NB4 (cell line): ENCODE data around the gene TULP4.

Source experiments
- DNase-seq: peaks from one replicate; pipeline ENCODE4 v3.0.0; 2010; ENCODE audit warnings: low read depth
- H3K4me3 ChIP-seq: one replicate; pipeline ENCODE4 v1.5.1; 2011; ENCODE audit warnings: mild to moderate bottlenecking, low read depth, low read length, moderate library complexity
- CTCF ChIP-seq: IDR thresholded peaks from one replicate; pipeline ENCODE4 v1.5.1; 2012; ENCODE audit warnings: low read depth, low read length
- MAX ChIP-seq: IDR thresholded peaks from 2 replicates; pipeline ENCODE4 v1.6.1; 2011; ENCODE audit warnings: low read depth, low read length
- MYC ChIP-seq: IDR thresholded peaks from 2 replicates; pipeline ENCODE4 v1.6.1; 2011; ENCODE audit warnings: low read depth, low read length
- POLR2A ChIP-seq: IDR thresholded peaks from 2 replicates; pipeline ENCODE4 v1.6.1; 2011; ENCODE audit warnings: mild to moderate bottlenecking; ENCODE audit not compliant: insufficient read length; ENCODE audit errors: extremely low read depth

TULP4 gene

GRCh38 chr6:158413814-158414565, 101.7 kb downstream of the TULP4 start:
- TF ChIP-seq CTCF, result no peak
- no peak for TF ChIP-seq MYC
- no peak for TF ChIP-seq MAX
- TF ChIP-seq POLR2A, result no peak
- no peak for DNase-seq
- no peak overlapping the region for H3K4me3 ChIP-seq

GRCh38 chr6:158414851-158415262, 102.6 kb downstream of the TULP4 start:
- no peak for DNase-seq
- no peak overlapping the region for H3K4me3 ChIP-seq
- TF ChIP-seq CTCF, result no peak
- no peak for TF ChIP-seq POLR2A
- TF ChIP-seq MAX, result no peak

GRCh38 chr6:158415666-158416065, 103.4 kb downstream of the TULP4 start:
- no peak for TF ChIP-seq CTCF
- TF ChIP-seq MYC, result no peak
- no peak for TF ChIP-seq POLR2A
- no peak for TF ChIP-seq MAX
- DNase-seq, result no peak
- no peak overlapping the region for H3K4me3 ChIP-seq

- DNase-seq, result no peak
- TF ChIP-seq MAX, result no peak
- TF ChIP-seq MYC, result no peak
- TF ChIP-seq CTCF, result no peak
- no peak for TF ChIP-seq POLR2A
Observed at GRCh38 chr6:158416883-158417759, 104.9 kb downstream of the TULP4 start.

GRCh38 chr6:158417760-158418098, 105.5 kb downstream of the TULP4 start:
- no peak overlapping the region for H3K4me3 ChIP-seq
- no peak for TF ChIP-seq POLR2A
- DNase-seq, result no peak

More at GRCh38 chr6:158416883-158417759, 104.9 kb downstream of the TULP4 start:
- no peak overlapping the region for H3K4me3 ChIP-seq

- no peak for TF ChIP-seq CTCF
- no peak for TF ChIP-seq MYC
- no peak for TF ChIP-seq POLR2A
- no peak for TF ChIP-seq MAX
- no peak overlapping the region for H3K4me3 ChIP-seq
Observed at GRCh38 chr6:158418501-158418900, 106.2 kb downstream of the TULP4 start.

More at GRCh38 chr6:158418501-158418900, 106.2 kb downstream of the TULP4 start:
- DNase-seq, result no peak
